OCI-LY7 (cell line): ENCODE data around the gene BRAF. TPM values are rescaled to one million over a fixed set of nuclear protein-coding genes. Genes with fewer than 3 reads are reported as not detected.

ENCODE experiments used
- BruUV-seq: library from RNA; stranded (reverse); fragments of 400-500 nt; replicated peaks from 2 replicates; lab custom pipeline; 2021; lab: Mats Ljungman, UMichigan
- CTCF ChIA-PET: fragments of 300-600 bp; sonication (Branson Sonifier 250); formaldehyde crosslinking; loops from one replicate; lab custom pipeline; 2022; ENCODE audit warnings: antibody characterized with exemption; ENCODE audit not compliant: unreplicated experiment; lab: Charles Lee
- POLR2A ChIA-PET: fragments of 300-600 bp; sonication (Branson Sonifier 250); formaldehyde crosslinking; loops from one replicate; lab custom pipeline; 2022; ENCODE audit warnings: antibody characterized with exemption; lab: Charles Lee
- DNase-seq: peaks from one replicate; pipeline ENCODE4 v3.0.0-alpha.2; 2015; ENCODE audit warnings: low spot score
- H2AFZ ChIP-seq: fragments of 200-600 bp; sonication (generic), shearing (Covaris generic); 2 replicates; pipeline ENCODE4 v1.6.1; 2014; ENCODE audit warnings: mild to moderate bottlenecking, antibody characterized with exemption, low read length, moderate library complexity
- H3K27ac ChIP-seq: fragments of 200-600 bp; sonication (generic); 2 replicates; pipeline ENCODE4 v1.5.1; 2014; ENCODE audit warnings: mixed run types, low read depth, mild to moderate bottlenecking, moderate library complexity, low read length, inconsistent platforms; ENCODE audit not compliant: poor library complexity, severe bottlenecking
- H3K36me3 ChIP-seq: fragments of 200-600 bp; sonication (generic); 2 replicates; pipeline ENCODE4 v1.6.1; 2014; ENCODE audit warnings: mild to moderate bottlenecking, antibody characterized with exemption, low read length, moderate library complexity, mixed read lengths; ENCODE audit not compliant: insufficient read depth
- H3K4me1 ChIP-seq: fragments of 200-600 bp; sonication (generic); 2 replicates; pipeline ENCODE4 v1.5.1; 2014; ENCODE audit warnings: mild to moderate bottlenecking, low read length; ENCODE audit not compliant: insufficient read depth, poor library complexity, severe bottlenecking
- H3K4me2 ChIP-seq: fragments of 200-600 bp; sonication (generic); 2 replicates; pipeline ENCODE4 v1.6.1; 2014; ENCODE audit warnings: mild to moderate bottlenecking, low read length
- H3K4me3 ChIP-seq: fragments of 200-600 bp; sonication (generic); 2 replicates; pipeline ENCODE4 v1.5.1; 2014; ENCODE audit warnings: mild to moderate bottlenecking, low read depth, low read length; ENCODE audit not compliant: poor library complexity, severe bottlenecking
- H3K79me2 ChIP-seq: fragments of 200-600 bp; sonication (generic); 2 replicates; pipeline ENCODE4 v1.6.1; 2016; ENCODE audit warnings: low read depth, mild to moderate bottlenecking, low read length, moderate library complexity, mixed read lengths; ENCODE audit not compliant: insufficient read depth
- H3K9me2 ChIP-seq: fragments of 200-600 bp; sonication (generic); 2 replicates; pipeline ENCODE4 v1.6.1; 2016; ENCODE audit warnings: mild to moderate bottlenecking, low read length, mixed read lengths; ENCODE audit not compliant: insufficient read depth
- H3K9me3 ChIP-seq: fragments of 200-600 bp; sonication (generic); 2 replicates; pipeline ENCODE4 v1.6.1; 2014; ENCODE audit warnings: mild to moderate bottlenecking, mixed run types, low read length, mixed read lengths
- H4K20me1 ChIP-seq: fragments of 200-600 bp; sonication (generic); 2 replicates; pipeline ENCODE4 v1.6.1; 2014; ENCODE audit warnings: mild to moderate bottlenecking, antibody characterized with exemption, low read length, moderate library complexity, mixed read lengths; ENCODE audit not compliant: insufficient read depth
- CTCF ChIP-seq: fragments of 200-600 bp; sonication (generic); conservative IDR thresholded peaks from 2 replicates; pipeline ENCODE4 v1.5.1; 2014; ENCODE audit warnings: mild to moderate bottlenecking, antibody characterized with exemption, low read length, moderate library complexity, mixed read lengths
- EZH2phosphoT487 ChIP-seq: fragments of 200-600 bp; sonication (generic); IDR thresholded peaks from 2 replicates; pipeline ENCODE4 v1.6.1; 2018; ENCODE audit warnings: low read depth, borderline replicate concordance, mild to moderate bottlenecking, mixed run types, antibody characterized with exemption, low read length, moderate library complexity, mixed read lengths
- intact Hi-C: fragments of 100-400 bp; cut with micrococcal nuclease; formaldehyde crosslinking; loops from one replicate; pipeline ENCODE4 v1.10.0; 2022; ENCODE audit not compliant: unreplicated experiment
- total RNA-seq, 2 experiments: library from RNA; depleted of rRNA in 1 of 2; stranded (reverse); fragments of >200 nt in 1 of 2; shearing (Covaris generic) in 1 of 2; gene quantifications; 2 replicates each; pipeline ENCODE4 v1.2.3, GENCODE V29; 2014 to 2022

The BRAF gene
- total RNA-seq, 2 experiments from 2014 or later, result 17.1 to 41.6 TPM

GRCh38 chr7:140922741-140923345, 1.9 kb downstream of the BRAF start:
- H2AFZ ChIP-seq, result no peak overlapping the region
- DNase-seq, result no peak
- no peaks in the 10 kb centered on the region for H3K9me3 ChIP-seq
- H3K4me3 ChIP-seq, result peak overlapping the region; percentile 92
- peaks cover 20% of the 10 kb centered on the region; the same call in 1 of the 2 replicates for H4K20me1 ChIP-seq
- BruUV-seq, result TSS peak; percentile 58
- intact Hi-C loops, result loop anchor here (2.0 to 5.0 kb wide), 3 partner anchors 112 to 814 kb away; partner anchors contain the start of genes MKRN1 and SSBP1
- peaks cover 61% of the 10 kb centered on the region for H3K79me2 ChIP-seq
- CTCF ChIA-PET, result interaction anchor here (1.1 to 2.8 kb wide), 2 partner anchors 28 to 112 kb away, joined by 3 to 7 read pairs; no protein-coding TSS in a partner anchor
- peak overlapping the region; percentile 84 for H3K4me2 ChIP-seq
- H3K36me3 ChIP-seq, result peaks cover 9% of the 10 kb centered on the region
- no peak overlapping the region for H3K27ac ChIP-seq
- POLR2A ChIA-PET, result interaction anchor here (1.5 kb wide), 2 partner anchors 25 to 104 kb away, joined by 4 to 6 read pairs; no protein-coding TSS in a partner anchor
- H3K9me2 ChIP-seq, result no peaks in the 10 kb centered on the region
- TF ChIP-seq EZH2phosphoT487 (no peak), CTCF (no peak)
- H3K4me1 ChIP-seq, result peaks cover 36% of the 10 kb centered on the region

- Histone ChIP-seq H4K20me1 (peaks cover 20% of the 10 kb centered on the region; the same call in 1 of the 2 replicates), H3K27ac (no peak overlapping the region), H3K4me3 (no peak overlapping the region), H3K36me3 (peaks cover 14% of the 10 kb centered on the region), H3K4me2 (peak overlapping the region; percentile 7), H2AFZ (no peak overlapping the region), H3K9me3 (no peaks in the 10 kb centered on the region), H3K4me1 (peaks cover 42% of the 10 kb centered on the region), H3K9me2 (no peaks in the 10 kb centered on the region), H3K79me2 (peaks cover 79% of the 10 kb centered on the region)
- TF ChIP-seq CTCF, result no peak
- TF ChIP-seq EZH2phosphoT487, result no peak
- ChIA-PET POLR2A (interaction anchor here (0.5 to 0.6 kb wide), 2 partner anchors 106 to 273 kb away, joined by 3 to 4 read pairs; no protein-coding TSS in a partner anchor), CTCF (no interaction called here)
- BruUV-seq, result no TSS peak
- DNase-seq, result no peak
- intact Hi-C loops, result loop anchor here (5.0 kb wide), 2 partner anchors 443 to 817 kb away; partner anchors contain the start of genes MKRN1 and SSBP1
These were observed 4.0 kb downstream of the BRAF start for GRCh38 chr7:140920745-140921144.

GRCh38 chr7:140918236-140918635, 6.5 kb downstream of the BRAF start:
- Histone ChIP-seq H3K9me2 (no peaks in the 10 kb centered on the region), H3K4me2 (no peak overlapping the region), H3K27ac (no peak overlapping the region), H3K36me3 (peaks cover 17% of the 10 kb centered on the region), H3K9me3 (no peaks in the 10 kb centered on the region), H3K79me2 (peaks cover 91% of the 10 kb centered on the region), H3K4me1 (peaks cover 35% of the 10 kb centered on the region), H2AFZ (no peak overlapping the region), H3K4me3 (no peak overlapping the region), H4K20me1 (peaks cover 23% of the 10 kb centered on the region; the same call in 1 of the 2 replicates)
- DNase-seq, result no peak
- no peak for TF ChIP-seq CTCF
- no peak for TF ChIP-seq EZH2phosphoT487
- no TSS peak for BruUV-seq
- POLR2A ChIA-PET, result interaction anchor here (0.6 kb wide), 1 partner anchor 52 kb away, joined by 3 read pairs; no protein-coding TSS in a partner anchor
- intact Hi-C loops, result loop anchor here (10.0 kb wide), 1 partner anchor 1823 kb away; no protein-coding TSS in a partner anchor
- CTCF ChIA-PET, result no interaction called here
